Stimulated activated CD4-positive, alpha-beta T cell treated with anti-CD3 and anti-CD28 coated beads, Interleukin-1b, Interleukin-23, amount 100 ng/mL, for 48 hours (primary cell): ENCODE measurements around the gene VPS52.

ENCODE experiments used
- DNase-seq: peaks from one replicate; pipeline ENCODE4 v3.0.0-alpha.2; 2020

Gene VPS52, protein sequence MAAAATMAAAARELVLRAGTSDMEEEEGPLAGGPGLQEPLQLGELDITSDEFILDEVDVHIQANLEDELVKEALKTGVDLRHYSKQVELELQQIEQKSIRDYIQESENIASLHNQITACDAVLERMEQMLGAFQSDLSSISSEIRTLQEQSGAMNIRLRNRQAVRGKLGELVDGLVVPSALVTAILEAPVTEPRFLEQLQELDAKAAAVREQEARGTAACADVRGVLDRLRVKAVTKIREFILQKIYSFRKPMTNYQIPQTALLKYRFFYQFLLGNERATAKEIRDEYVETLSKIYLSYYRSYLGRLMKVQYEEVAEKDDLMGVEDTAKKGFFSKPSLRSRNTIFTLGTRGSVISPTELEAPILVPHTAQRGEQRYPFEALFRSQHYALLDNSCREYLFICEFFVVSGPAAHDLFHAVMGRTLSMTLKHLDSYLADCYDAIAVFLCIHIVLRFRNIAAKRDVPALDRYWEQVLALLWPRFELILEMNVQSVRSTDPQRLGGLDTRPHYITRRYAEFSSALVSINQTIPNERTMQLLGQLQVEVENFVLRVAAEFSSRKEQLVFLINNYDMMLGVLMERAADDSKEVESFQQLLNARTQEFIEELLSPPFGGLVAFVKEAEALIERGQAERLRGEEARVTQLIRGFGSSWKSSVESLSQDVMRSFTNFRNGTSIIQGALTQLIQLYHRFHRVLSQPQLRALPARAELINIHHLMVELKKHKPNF

GRCh38 chr6:33271468-33272274, at the start of gene VPS52, which contains the start of gene RPS18:
Gene VPS52, minus strand, starts transcription at chr6:33271876. Its CDS starts 201 bp downstream, at chr6:33271675.
Gene RPS18, plus strand, starts transcription at chr6:33272075. Its CDS starts 45 bp downstream, at chr6:33272120.
- peak; percentile 93 for DNase-seq

- no peak for DNase-seq
Measured at GRCh38 chr6:33321227-33321626, 49.6 kb upstream of the VPS52 start.

- DNase-seq: no peak
Measured at GRCh38 chr6:33320315-33321181, 48.9 kb upstream of the VPS52 start.

DNA sequence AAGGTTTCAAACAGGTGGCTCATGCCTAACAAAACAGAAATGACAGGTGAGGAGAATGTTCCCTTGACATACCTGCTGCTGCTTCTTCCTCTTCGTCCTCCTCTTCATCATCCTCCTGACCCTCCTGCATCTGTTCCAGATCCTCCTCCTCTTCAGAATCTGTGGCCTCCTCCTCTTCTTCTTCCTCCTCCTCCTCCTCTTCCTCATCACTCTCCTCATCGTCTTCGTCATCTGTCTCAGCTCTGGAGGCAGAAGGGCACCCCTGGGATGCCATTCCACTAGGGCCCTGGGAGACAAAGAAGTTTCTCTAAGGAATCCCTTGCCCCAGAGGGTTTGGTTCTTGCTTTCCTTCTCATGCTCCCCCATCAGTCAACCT, 48.3 kb upstream of the VPS52 start:
- no peak for DNase-seq

GRCh38 chr6:33318426-33319073, 46.9 kb upstream of the VPS52 start:
- no peak for DNase-seq

- peak; percentile 96 for DNase-seq
Measured at GRCh38 chr6:33317669-33318425, 46.2 kb upstream of the VPS52 start, which contains the start of gene ZBTB22. Gene ZBTB22, minus strand, starts transcription at chr6:33317744. Its CDS starts 828 bp downstream, at chr6:33316916.

GRCh38 chr6:33317419-33317668, 45.7 kb upstream of the VPS52 start:
- DNase-seq: no peak

DNA sequence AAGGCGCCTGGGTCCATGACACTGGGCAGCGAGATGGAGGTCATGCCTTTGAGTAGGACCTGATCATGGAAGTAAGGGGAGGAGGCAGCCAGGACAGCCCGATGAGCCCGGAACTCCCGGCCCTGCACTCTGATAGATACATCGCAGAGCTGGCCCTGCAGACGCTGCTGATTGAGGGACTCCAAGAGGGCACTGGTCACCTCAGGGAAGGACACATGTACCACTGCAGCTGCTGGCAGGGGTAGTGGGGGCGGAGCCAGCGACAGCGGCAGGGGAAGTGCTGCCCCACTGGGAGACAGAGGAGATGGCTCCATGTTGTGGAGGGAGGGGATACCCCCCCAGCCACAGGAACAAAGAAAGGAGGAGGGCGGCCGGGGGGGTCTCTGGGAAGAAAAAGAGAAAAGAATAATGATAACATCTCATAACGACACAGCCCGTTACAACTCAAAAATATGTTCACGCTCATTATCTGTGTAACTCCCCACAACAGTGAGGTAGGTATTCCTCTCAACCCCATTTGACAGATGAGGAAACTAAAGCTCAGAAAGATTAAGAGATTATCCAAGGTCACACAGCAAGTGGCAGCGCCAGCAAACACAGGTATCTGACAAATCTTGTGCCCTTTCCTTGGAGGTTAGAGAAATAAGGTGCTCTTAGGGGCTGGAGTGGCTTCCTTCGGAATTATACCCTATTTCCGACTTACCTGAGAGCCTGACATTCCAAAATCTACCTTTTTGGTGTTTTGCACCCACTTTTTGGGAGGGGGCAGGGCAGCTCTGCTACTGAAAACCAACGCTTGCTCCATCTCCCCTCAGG, 45.1 kb upstream of the VPS52 start:
- no peak for DNase-seq

DNA sequence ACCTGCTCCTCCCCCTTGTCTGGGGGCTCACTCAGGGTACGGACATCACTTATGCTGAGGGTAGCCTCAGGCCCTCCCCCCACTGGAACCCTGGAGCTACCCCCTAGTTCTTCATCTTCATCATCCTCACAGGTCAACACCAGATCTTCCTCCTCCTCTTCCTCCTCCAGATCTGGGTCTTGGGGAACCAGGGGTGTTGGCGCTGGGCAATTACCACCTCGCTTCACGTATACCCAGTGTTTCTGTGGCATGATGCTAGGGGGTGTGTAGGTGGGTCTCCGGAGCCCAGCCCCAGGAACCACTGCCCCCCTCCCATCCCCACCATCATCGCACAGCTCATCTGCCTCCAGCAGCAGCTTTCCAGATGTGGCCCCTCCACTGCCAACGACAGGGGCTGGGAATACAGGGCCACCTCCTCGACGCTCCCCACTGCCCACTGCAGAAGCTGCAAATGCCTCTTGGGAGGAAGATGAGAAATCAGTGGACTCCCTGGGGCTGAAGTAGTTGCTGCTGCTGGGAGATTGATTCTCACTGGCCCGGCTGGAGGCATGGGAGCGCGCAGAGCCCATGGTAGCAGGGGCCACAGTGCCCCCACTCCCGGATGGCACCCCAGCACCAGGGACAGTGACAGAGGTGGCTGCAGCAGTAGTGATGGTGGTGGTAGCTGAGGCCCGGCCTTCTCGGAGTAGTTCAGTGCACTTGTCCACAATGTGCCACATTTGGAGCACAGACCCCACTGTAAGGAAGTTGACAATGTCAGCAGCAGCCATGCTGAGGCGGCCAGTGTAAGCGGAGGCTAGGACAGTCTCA, 44.3 kb upstream of the VPS52 start:
- DNase-seq: no peak

DNA sequence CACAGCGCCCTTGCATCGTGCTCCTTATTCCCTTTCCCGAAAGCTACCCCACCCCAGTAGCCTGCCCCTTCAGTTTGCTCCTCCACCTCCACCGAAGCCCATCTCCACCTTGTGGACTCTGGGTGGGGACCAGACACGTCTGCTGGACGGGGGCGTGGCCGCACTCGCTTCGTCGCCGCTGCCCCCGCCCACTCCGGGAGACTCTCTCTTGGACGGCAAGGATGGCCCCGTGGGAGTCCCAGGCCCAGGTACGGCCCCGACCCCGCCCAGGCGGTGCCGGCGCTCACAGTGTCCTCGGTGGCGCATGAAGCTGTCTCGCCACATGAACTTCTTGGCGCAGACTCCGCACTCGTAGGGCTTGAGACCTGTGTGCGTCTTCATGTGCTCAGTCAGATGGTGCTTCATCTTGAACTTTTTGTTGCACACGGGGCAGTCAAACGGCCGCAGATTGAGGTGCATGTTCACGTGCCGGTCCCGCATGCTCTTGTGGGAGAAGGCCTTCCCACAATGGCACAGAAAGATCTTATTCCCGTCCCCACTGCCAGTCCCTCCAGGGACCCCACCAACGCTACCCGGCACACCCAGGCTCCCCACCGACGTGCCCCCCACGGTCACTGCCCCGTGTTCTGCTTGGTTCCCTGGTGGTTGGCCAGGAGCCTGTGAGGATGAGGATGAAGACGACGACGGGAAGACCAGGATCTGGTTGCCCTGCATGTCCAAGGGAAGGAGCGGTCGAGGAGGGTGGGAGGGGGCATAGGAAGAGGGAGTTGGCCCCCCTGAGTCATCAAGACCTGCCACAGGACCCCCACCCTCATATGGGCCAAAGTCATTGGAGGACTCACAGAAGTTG, 43.5 kb upstream of the VPS52 start:
- no peak for DNase-seq

DNA sequence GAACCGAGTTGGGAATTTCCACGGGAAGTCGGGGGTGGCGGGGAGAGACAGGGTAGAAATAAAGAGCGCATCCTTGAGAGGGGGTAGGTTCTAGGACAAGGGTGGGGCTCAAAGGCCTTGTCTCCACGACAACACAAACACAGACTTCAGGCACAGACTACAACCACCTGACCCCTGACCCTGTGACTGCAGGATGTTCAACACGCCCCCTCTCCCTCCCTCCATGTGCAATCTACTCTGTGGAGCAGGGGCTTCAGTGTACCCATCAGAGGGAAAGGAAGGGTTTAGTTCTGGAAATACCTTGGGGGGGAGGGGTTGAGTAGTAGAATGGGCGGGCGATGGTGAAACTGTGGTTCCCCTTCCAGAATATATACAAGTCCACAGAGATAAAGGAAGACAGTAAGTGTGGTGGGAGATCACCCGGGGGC, 42.9 kb upstream of the VPS52 start:
- peak; percentile 68 for DNase-seq

GRCh38 chr6:33313709-33314514, 42.2 kb upstream of the VPS52 start, which contains the start of gene TAPBP:
Gene TAPBP, minus strand, starts transcription at chr6:33314078. Its CDS starts 37 bp downstream, at chr6:33314041.
- DNase-seq: peak; percentile 86

- peak; percentile 40 for DNase-seq
Measured at GRCh38 chr6:33313105-33313708, 41.5 kb upstream of the VPS52 start.

GRCh38 chr6:33312361-33313104, 40.9 kb upstream of the VPS52 start:
- DNase-seq: peak; percentile 78

DNA sequence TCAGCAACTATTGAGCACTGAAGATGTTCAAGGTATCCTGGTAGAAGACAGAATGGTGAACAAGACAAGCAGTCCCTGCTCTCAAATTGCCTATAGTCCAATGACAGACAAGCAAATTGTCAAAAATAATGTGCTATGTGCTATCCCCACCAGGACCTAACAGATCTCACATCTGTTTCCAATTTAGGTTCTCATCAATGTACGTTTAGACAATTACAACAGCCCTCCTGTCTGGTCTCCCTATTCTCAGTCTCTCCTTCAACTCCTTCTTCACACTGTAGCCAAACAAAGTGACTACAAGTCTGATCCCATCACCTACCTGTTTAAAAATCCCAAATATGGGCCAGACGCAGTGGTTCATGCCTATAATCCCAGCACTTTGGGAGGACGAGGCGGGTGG, 34.7 kb upstream of the VPS52 start:
- DNase-seq: no peak

DNA sequence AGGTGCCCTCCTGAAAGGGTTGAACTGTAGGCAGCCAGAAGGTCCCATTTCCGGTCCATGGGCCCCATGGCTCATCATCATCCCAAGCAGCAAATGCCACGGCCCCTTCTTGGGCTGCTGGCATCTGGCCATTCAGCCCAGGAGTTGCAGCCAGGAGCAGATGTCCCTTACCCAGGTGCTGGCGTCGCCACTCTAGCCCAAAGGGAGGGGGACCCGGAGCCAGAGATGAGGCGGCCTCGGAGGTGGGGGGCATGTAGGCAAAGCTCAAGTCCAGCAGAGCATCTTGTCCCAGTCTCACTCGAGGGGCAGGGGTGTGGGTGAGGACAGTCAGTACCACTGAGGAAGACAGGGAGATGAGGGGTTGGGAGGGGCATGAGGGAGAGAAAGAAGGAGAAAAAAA, 33.4 kb upstream of the VPS52 start:
- no peak for DNase-seq
